ENCODE measurements around the gene HYKK.
A peak's percentile ranks its signal among the peaks of the same experiment; 100 is the strongest.
"Not testable (repeated sequence)": the region's sequence is repeated elsewhere in the genome, so short reads cannot be mapped to it uniquely, and the experiment has no call there.

The HYKK gene

DNA sequence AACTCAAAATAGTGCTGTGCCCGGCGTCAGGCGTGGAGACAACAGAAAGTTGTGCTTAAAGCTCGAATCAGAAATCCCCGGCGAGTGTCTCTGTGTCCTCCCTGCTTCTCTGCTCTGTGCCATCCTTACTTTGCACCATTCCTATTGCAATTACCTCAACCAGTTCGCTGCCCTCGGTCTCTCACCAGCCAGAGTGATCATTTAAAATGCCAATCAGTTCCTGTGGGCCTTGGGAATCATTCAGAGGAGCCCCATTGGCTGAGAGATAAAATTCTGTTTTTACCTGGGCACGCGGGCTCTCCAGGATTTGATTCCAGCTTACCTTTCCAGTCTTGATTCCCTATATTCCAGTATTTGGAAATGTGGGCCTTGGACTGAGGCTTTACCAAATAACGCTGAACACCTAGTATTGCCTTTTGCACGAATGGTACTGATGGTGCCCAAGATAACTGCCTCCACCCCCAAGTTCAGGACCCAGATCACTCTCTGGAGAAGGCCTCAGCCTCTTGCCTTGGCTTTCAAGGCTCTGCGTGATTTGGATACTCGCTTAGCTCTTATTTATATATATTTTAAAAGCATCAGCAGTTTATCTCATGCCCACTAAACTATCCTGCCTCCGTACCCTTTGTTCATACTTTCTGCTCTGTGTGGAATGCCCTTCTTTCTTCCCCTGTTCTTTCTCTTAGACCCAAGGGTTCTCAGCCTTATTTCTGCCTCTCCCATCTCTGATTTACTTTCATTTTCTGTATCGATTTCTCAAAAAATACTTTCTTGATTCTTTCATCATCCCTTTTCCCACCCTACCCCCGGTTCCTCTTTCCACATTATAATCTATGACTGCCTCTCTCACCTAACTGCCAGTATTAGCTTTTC lies 33.7 kb downstream of the HYKK start:
- DNase-seq, result no peak

GRCh38 chr15:78541744-78542034 lies 34.3 kb downstream of the HYKK start:
- DNase-seq, result no peak

DNA sequence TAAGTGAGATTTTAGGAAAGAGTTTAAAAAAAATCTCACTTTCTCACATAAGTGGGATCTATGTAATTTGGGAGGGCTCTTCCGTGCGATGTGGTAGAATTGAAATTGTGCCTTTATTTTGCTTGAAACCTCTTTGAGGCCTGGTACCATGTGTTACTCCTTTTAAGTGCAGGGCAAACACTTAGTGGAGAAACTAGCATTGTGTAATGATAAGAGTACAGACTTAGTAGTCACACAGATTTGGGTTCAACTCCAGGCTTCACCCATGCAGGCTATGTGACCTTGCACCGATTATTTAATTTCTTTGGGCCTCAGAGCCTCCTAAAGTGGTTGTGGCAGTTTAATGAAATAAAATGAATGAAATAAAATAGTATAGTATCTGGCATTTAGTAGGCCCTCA lies 35.3 kb downstream of the HYKK start:
- no peak for DNase-seq

GRCh38 chr15:78550194-78550593 lies 42.8 kb downstream of the HYKK start:
- no peak for DNase-seq

GRCh38 chr15:78550815-78551214 lies 43.4 kb downstream of the HYKK start:
- DNase-seq, result no peak

GRCh38 chr15:78551902-78552301 lies 44.5 kb downstream of the HYKK start:
- DNase-seq, result no peak

DNA sequence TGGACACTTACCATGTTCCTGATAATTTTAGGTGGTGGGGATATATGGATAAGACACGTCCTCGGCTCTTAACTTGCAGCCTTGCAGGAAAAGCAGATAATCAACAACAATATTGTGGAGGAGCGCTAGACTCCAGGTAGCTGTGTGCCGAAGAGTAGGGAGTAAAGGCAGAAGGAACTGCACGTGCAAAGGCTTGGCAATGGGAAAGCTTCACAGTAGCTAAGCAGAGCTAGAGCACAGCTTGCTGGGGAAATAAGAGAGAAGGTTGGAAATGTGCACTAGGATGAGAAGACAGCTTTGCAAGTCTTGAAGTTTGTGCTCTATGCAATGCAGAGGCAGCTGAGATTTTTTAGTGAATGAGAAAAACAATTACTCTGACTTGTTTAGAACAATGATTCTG lies 45.2 kb downstream of the HYKK start:
- DNase-seq, result no peak

GRCh38 chr15:78560201-78560600 lies 52.8 kb downstream of the HYKK start:
- DNase-seq, result not testable (repeated sequence)

GRCh38 chr15:78561490-78561889 lies 54.1 kb downstream of the HYKK start:
- DNase-seq, result no peak

DNA sequence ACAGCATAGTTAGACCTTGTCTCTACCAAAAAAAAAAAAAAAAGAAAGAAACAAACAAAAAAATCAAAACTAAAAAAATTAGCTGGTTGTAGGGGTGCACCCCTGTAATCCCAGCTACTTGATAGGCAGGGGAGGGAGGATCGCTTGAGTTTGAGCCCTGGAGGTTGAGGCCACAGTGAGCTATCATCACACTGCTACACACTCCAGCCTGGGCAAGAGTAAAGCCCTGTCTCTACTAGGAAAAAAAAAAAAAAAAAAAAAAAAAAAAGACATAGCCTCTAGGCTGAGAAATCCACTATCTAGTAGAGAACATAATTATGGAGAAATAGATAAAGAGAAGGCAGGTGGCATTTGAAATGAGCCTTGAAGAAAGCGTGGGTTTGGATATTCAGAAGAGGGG lies 55.7 kb downstream of the HYKK start:
- no peak for DNase-seq

DNA sequence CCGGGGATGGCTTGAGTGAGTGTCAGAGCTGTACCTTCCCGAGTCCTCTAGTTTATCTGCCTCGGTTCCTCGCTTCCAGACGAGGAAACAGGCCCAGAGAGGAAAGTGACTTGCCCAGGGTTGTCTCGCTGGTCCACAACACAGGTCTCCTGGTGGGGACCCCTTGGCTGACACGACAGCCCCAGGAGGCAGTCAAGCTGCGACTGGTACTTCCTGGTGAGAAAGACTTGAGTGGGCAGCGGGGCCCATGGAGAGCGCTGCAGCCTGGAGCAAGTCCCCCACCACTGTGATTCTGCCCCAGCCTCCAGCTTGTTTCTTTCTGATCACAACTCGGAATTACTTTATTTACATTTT lies 57.3 kb downstream of the HYKK start:
- DNase-seq, result no peak

- peak; percentile 46 for DNase-seq
Measured at GRCh38 chr15:78565097-78565950, 57.9 kb downstream of the HYKK start, which contains the start of gene CHRNA5. Gene CHRNA5 (plus strand): TSS chr15:78565520. CDS start chr15:78565720, 200 bp downstream.

DNA sequence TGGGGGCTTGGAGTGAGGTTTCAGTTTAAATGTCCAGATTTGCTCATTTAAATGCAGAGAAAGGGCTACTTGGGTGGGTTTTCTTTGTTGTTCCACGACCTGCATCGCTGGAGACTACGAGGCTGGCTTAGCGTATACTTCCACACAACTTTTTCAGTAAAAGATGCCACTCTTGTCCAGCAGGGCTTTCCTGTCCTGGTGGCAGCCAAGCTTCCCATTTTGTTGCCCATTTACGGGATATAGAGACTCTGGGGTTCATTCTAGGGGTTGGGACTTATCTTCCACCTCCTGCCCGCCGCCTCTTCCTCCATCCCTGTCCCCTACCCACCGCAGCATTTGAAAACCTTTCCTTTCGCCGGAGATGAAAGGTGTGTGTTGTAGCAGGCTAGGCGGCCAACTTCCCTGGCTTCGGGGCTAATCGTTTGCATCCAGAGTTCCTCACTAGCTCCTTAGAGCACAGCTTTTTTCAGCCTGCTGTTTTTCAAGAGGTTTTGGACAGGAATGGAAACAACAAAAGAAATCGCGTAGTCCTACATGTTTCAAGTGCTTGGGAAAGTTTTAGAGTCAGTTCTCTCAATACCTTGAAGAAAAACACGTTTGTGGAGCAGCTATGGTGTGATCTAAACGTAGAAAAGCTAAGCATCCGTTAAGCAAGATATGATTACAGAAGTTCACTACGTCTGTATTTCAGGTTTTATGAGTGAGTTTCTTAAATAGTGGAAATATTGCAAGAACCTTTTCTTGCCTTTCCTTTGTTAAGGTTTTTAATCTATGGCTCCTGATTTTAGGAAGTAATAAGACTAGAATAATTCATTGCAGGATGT lies 58.8 kb downstream of the HYKK start:
- DNase-seq, result no peak

DNA sequence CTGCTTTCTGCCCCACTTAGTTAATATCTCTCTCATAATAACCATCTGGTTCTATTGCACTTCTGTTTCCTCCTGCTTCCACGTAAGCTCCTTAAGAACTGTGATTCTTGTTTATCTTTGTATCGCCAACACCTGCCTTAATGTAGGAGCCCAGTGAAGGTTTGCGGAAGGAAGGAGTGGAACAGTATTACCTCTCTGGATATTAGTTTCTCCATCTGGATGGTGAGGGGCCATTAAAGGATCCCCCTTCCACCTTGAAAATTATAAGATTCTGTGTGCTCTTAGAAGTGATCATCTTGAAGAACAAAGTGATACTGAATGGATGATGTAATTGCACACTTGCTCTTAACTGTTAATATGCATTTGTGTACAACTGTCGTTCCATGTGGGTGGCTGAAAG lies 60.2 kb downstream of the HYKK start:
- no peak for DNase-seq

GRCh38 chr15:78570710-78571109 lies 63.3 kb downstream of the HYKK start:
- no peak for DNase-seq

GRCh38 chr15:78571382-78571781 lies 64.0 kb downstream of the HYKK start:
- DNase-seq, result no peak

GRCh38 chr15:78573416-78573815 lies 66.0 kb downstream of the HYKK start:
- DNase-seq, result no peak

- DNase-seq, result no peak
Measured at GRCh38 chr15:78574944-78575343, 67.6 kb downstream of the HYKK start.

All from activated CD4-positive, alpha-beta T cell treated with anti-CD3 and anti-CD28 coated beads for 1 hour (primary cell).